Left colon (tissue), 2 donors: ENCODE data around the gene SPTA1. TPM values are rescaled to one million over a fixed set of nuclear protein-coding genes. Genes with fewer than 3 reads are reported as not detected.

Source experiments
- ATAC-seq: fragments of 200-7000 bp; cut with Tn5 transposase; one replicate; pipeline ENCODE4 v1.9.1; 2020; ENCODE audit warnings: mild to moderate bottlenecking, moderate library complexity
- DNase-seq, 2 donors: peaks; one replicate each; pipeline ENCODE4 v3.0.0-alpha.2; 2020
- intact Hi-C, 2 donors: fragments of 100-400 bp; cut with DNase I in 1 of 2; cut with micrococcal nuclease in 1 of 2; formaldehyde crosslinking; loops; one replicate each; pipeline versions ENCODE4 v1.11.2 to v1.14.0; 2022; cut with DNase I, micrococcal nuclease
- total RNA-seq, 2 donors: library from RNA; stranded (reverse); fragmentation: NEBNext Ultra II Directional; extraction: Animal tissue kit (Norgen Biotek cat#: 25700); gene quantifications; one replicate each; pipeline ENCODE4 v1.2.1, GENCODE V29; 2021
- donor health status: DM: no; HTN: no; CAD: no.
- donor health status: DM: yes; HTN: yes; CAD: no.

SPTA1 gene
- total RNA-seq, 2 donors from 2014 or later, result not detected

GRCh38 chr1:158600735-158601134 is 85.8 kb downstream of the SPTA1 start:
- no peak for DNase-seq
- intact Hi-C loops, result no loop called here

GRCh38 chr1:158586942-158587341 is 99.6 kb downstream of the SPTA1 start:
- intact Hi-C loops, result no loop called here
- DNase-seq (no peak), ATAC-seq (no peak)

More at GRCh38 chr1:158600735-158601134, 85.8 kb downstream of the SPTA1 start:
- no peak for ATAC-seq

GRCh38 chr1:158583962-158584361 is 102.6 kb downstream of the SPTA1 start:
- no peak for ATAC-seq
- no peak for DNase-seq
- intact Hi-C loops, result no loop called here

GRCh38 chr1:158579733-158580132 is 106.8 kb downstream of the SPTA1 start, which contains the start of gene OR10X1:
TSS of gene OR10X1 (minus strand) at chr1:158579899. CDS start at chr1:158579899, 0 bp downstream.
- ATAC-seq (no peak), DNase-seq (no peak)
- intact Hi-C loops, result no loop called here

- DNase-seq, result no peak
- intact Hi-C loops, result no loop called here
- no peak for ATAC-seq
These were observed 109.0 kb downstream of the SPTA1 start for GRCh38 chr1:158577561-158577960.

- no peak for ATAC-seq
- intact Hi-C loops, result no loop called here
- DNase-seq, result no peak
These were observed 114.3 kb downstream of the SPTA1 start for GRCh38 chr1:158572226-158572625.

- ATAC-seq, result no peak
- intact Hi-C loops, result no loop called here
These were observed 116.0 kb downstream of the SPTA1 start, which contains the start of gene OR6P1 for GRCh38 chr1:158570480-158570879. TSS of gene OR6P1 (minus strand) at chr1:158570580. CDS start at chr1:158563604, 6,976 bp downstream.

GRCh38 chr1:158564608-158565007 is 121.9 kb downstream of the SPTA1 start:
- intact Hi-C loops, result no loop called here
- no peak for ATAC-seq
- no peak for DNase-seq

More at GRCh38 chr1:158570480-158570879, 116.0 kb downstream of the SPTA1 start, which contains the start of gene OR6P1:
- no peak for DNase-seq

- ATAC-seq, result no peak
- DNase-seq, result no peak
- intact Hi-C loops, result no loop called here
These were observed 122.7 kb downstream of the SPTA1 start for GRCh38 chr1:158563853-158564252.

Other genes with a start within 250 kb of the SPTA1 start
- gene OR10K1, start 224.9 kb downstream of the SPTA1 start, total RNA-seq, result not detected
- gene OR10R2, start 214.5 kb downstream of the SPTA1 start, total RNA-seq, result not detected
- gene OR6Y1, start 132.3 kb downstream of the SPTA1 start, total RNA-seq, result not detected
- gene OR6P1, start 116.1 kb downstream of the SPTA1 start, total RNA-seq, result not detected
- not detected for gene OR10X1, start 106.8 kb downstream of the SPTA1 start, total RNA-seq
- gene OR10Z1, start 81.4 kb downstream of the SPTA1 start, total RNA-seq, result not detected
- not detected for gene OR6K2, start 13.9 kb upstream of the SPTA1 start, total RNA-seq
- gene OR6K3, start 34.0 kb upstream of the SPTA1 start, total RNA-seq, result not detected
- not detected for gene OR6K6, start 68.0 kb upstream of the SPTA1 start, total RNA-seq
- not detected for gene OR6N1, start 85.5 kb upstream of the SPTA1 start, total RNA-seq
- not detected for gene OR6N2, start 94.5 kb upstream of the SPTA1 start, total RNA-seq
- gene MNDA, start 144.6 kb upstream of the SPTA1 start, total RNA-seq, result 1 to 10 TPM; 1.2 to 2.2 TPM
- gene PYHIN1, start 244.8 kb upstream of the SPTA1 start, total RNA-seq, result 1 to 10 TPM in 1 of 2 donors, under 1 TPM in 1; 0.31 to 1.1 TPM